ENCODE data around the gene CRB3. TPM values are rescaled to one million over a fixed set of nuclear protein-coding genes. Genes with fewer than 3 reads are reported as not detected.

Gene CRB3
- polyA plus RNA-seq, 1 donor (not counting 4 experiments of a cell fraction or from before 2014, with no cell fraction given): 6.1 TPM

- Histone ChIP-seq H3K9ac (ENCODE audit: control insufficient read depth, extremely low read depth, insufficient read depth, low read length) (no peak overlapping the region), H3K27ac (ENCODE audit: control insufficient read depth, insufficient read depth, low read length) (no peak overlapping the region), H3K4me2 (ENCODE audit: control insufficient read depth, extremely low read depth, insufficient read depth, low read depth, low read length) (peak overlapping the region; percentile 57), H3K79me2 (ENCODE audit: control insufficient read depth, insufficient read depth, low read length) (no peaks in the 10 kb centered on the region), H4K20me1 (ENCODE audit: control insufficient read depth, extremely low read depth, insufficient read depth, low read length) (no peaks in the 10 kb centered on the region), H3K9me1 (ENCODE audit: control insufficient read depth, extremely low read depth, insufficient read depth, low read length) (no peaks in the 10 kb centered on the region), H3K4me1 (ENCODE audit: control insufficient read depth, extremely low read depth, insufficient read depth, low read length) (no peaks in the 10 kb centered on the region), H3K27me3 (ENCODE audit: control insufficient read depth, extremely low read depth, insufficient read depth, low read length) (peaks cover 46% of the 10 kb centered on the region), H3K4me3 (ENCODE audit: control insufficient read depth in 2 of 3, extremely low read depth in 1 of 3, insufficient read depth in 2 of 3, low read depth in 1 of 3, low read length in 3 of 3) (peak overlapping the region in 1 of 3 experiments; percentile 40), H2AFZ (ENCODE audit: control insufficient read depth, low read length) (peak overlapping the region; percentile 29), H3K36me3 (ENCODE audit: control insufficient read depth in 2 of 2, extremely low read depth in 1 of 2, insufficient read depth in 2 of 2, low read length in 2 of 2) (no peaks in the 10 kb centered on the region), H3K9me3 (ENCODE audit: control insufficient read depth, low read depth, low read length) (no peaks in the 10 kb centered on the region)
- DNase-seq (ENCODE audit: low read depth, low spot score) (no peak), FAIRE-seq (no peak)
- TF ChIP-seq CTCF (optimal IDR thresholded peaks at IDR 0.05 in 1 of 3, IDR thresholded peaks at IDR 0.05 in 1 of 3, conservative IDR thresholded peaks at IDR 0.05 in 1 of 3; ENCODE audit: extremely low read depth in 1 of 3, insufficient read depth in 2 of 3, low read length in 3 of 3): no peak
- TF ChIP-seq EZH2 (IDR thresholded peaks at IDR 0.05; ENCODE audit: low read length): no peak
- dilution Hi-C loops (cut with MboI; ENCODE audit: extremely low pct_ligation_motif_present, low sequenced_read_pairs): no loop called here
Measured at GRCh38 chr19:6499052-6499790, 35.1 kb downstream of the CRB3 start.

GRCh38 chr19:6500837-6501739 lies 37.0 kb downstream of the CRB3 start:
- Histone ChIP-seq H3K27ac (ENCODE audit: control insufficient read depth, insufficient read depth, low read length) (no peak overlapping the region), H3K27me3 (ENCODE audit: control insufficient read depth, extremely low read depth, insufficient read depth, low read length) (peaks cover 46% of the 10 kb centered on the region), H3K4me1 (ENCODE audit: control insufficient read depth, extremely low read depth, insufficient read depth, low read length) (no peaks in the 10 kb centered on the region), H4K20me1 (ENCODE audit: control insufficient read depth, extremely low read depth, insufficient read depth, low read length) (no peaks in the 10 kb centered on the region), H3K4me3 (ENCODE audit: control insufficient read depth in 2 of 3, extremely low read depth in 1 of 3, insufficient read depth in 2 of 3, low read depth in 1 of 3, low read length in 3 of 3) (no peak overlapping the region), H3K9me3 (ENCODE audit: control insufficient read depth, low read depth, low read length) (no peaks in the 10 kb centered on the region), H3K36me3 (ENCODE audit: control insufficient read depth in 2 of 2, extremely low read depth in 1 of 2, insufficient read depth in 2 of 2, low read length in 2 of 2) (no peaks in the 10 kb centered on the region), H3K9ac (ENCODE audit: control insufficient read depth, extremely low read depth, insufficient read depth, low read length) (no peak overlapping the region), H3K4me2 (ENCODE audit: control insufficient read depth, extremely low read depth, insufficient read depth, low read depth, low read length) (no peak overlapping the region), H2AFZ (ENCODE audit: control insufficient read depth, low read length) (no peak overlapping the region), H3K79me2 (ENCODE audit: control insufficient read depth, insufficient read depth, low read length) (no peaks in the 10 kb centered on the region), H3K9me1 (ENCODE audit: control insufficient read depth, extremely low read depth, insufficient read depth, low read length) (no peaks in the 10 kb centered on the region)
- dilution Hi-C loops (cut with MboI; ENCODE audit: extremely low pct_ligation_motif_present, low sequenced_read_pairs): no loop called here
- no peak for TF ChIP-seq CTCF (optimal IDR thresholded peaks at IDR 0.05 in 1 of 3, IDR thresholded peaks at IDR 0.05 in 1 of 3, conservative IDR thresholded peaks at IDR 0.05 in 1 of 3; ENCODE audit: extremely low read depth in 1 of 3, insufficient read depth in 2 of 3, low read length in 3 of 3)
- TF ChIP-seq EZH2 (IDR thresholded peaks at IDR 0.05; ENCODE audit: low read length): no peak
- no peak for FAIRE-seq
- no peak for DNase-seq (ENCODE audit: low read depth, low spot score)
